IMR-90 (cell line): ENCODE data around the gene AFG1L. TPM values are rescaled to one million over a fixed set of nuclear protein-coding genes. Genes with fewer than 3 reads are reported as not detected.
"Not testable (repeated sequence)": the region's sequence is repeated elsewhere in the genome, so short reads cannot be mapped to it uniquely, and the experiment has no call there.

Experiments
- ATAC-seq: fragments of 200-7000 bp; cut with Tn5 transposase; 2 replicates; pipeline ENCODE4 v1.9.1; 2020; ENCODE audit warnings: low read depth, mild to moderate bottlenecking, moderate library complexity
- BruUV-seq: library from RNA; stranded (reverse); fragments of 400-500 nt; replicated peaks from 2 replicates; lab custom pipeline; 2021; lab: Mats Ljungman, UMichigan
- CTCF ChIA-PET: fragments of 300-600 bp; formaldehyde crosslinking; extraction: SDS; loops from one replicate; lab custom pipeline; 2021; ENCODE audit warnings: antibody characterized with exemption; lab: Yijun Ruan, JAX
- POLR2A ChIA-PET: fragments of 300-600 bp; sonication (Branson Sonifier 250); formaldehyde crosslinking; loops from one replicate; lab custom pipeline; 2022; ENCODE audit warnings: antibody characterized with exemption; ENCODE audit not compliant: unreplicated experiment; lab: Charles Lee
- DNase-seq: peaks from one replicate; pipeline ENCODE4 v3.0.0; 2013
- H2AFZ ChIP-seq: replicated peaks from 2 replicates; pipeline ENCODE3; 2013; ENCODE audit warnings: low read length, mild to moderate bottlenecking; ENCODE audit not compliant: poor library complexity
- H2AK5ac ChIP-seq: 2 replicates; pipeline ENCODE4 v1.6.1; 2013; ENCODE audit warnings: low read depth, low read length, inconsistent platforms
- H2AK9ac ChIP-seq: replicated peaks from 2 replicates; pipeline ENCODE3; 2013; ENCODE audit warnings: mild to moderate bottlenecking, low read depth, low read length, moderate library complexity; ENCODE audit not compliant: poor library complexity
- H2BK120ac ChIP-seq: 2 replicates; pipeline ENCODE4 v1.6.1; 2013; ENCODE audit warnings: low read depth, low read length, inconsistent platforms
- H2BK15ac ChIP-seq: 3 replicates; pipeline ENCODE4 v1.6.1; 2013; ENCODE audit warnings: low read depth, low read length, inconsistent platforms
- H2BK20ac ChIP-seq: 2 replicates; pipeline ENCODE4 v1.6.1; 2013; ENCODE audit warnings: low read depth, mild to moderate bottlenecking, inconsistent platforms, low read length, moderate library complexity
- H2BK5ac ChIP-seq: 2 replicates; pipeline ENCODE4 v1.6.1; 2013; ENCODE audit warnings: mild to moderate bottlenecking, low read depth, low read length, inconsistent platforms; ENCODE audit not compliant: poor library complexity, severe bottlenecking
- H3K14ac ChIP-seq: replicated peaks from 2 replicates; pipeline ENCODE4 v1.6.1; 2013; ENCODE audit warnings: low read depth, low read length, inconsistent platforms
- H3K18ac ChIP-seq: 2 replicates; pipeline ENCODE4 v1.6.1; 2013; ENCODE audit warnings: low read depth, low read length, control low read depth
- H3K23ac ChIP-seq: 2 replicates; pipeline ENCODE4 v1.6.1; 2013; ENCODE audit warnings: low read depth, low read length, inconsistent platforms
- H3K27ac ChIP-seq: 2 replicates; pipeline ENCODE4 v1.5.1; 2013; ENCODE audit warnings: mild to moderate bottlenecking, control low read depth, low read length; ENCODE audit not compliant: insufficient read depth
- H3K27me3 ChIP-seq: 2 replicates; pipeline ENCODE4 v1.6.1; 2013; ENCODE audit warnings: low read length; ENCODE audit not compliant: control insufficient read depth, insufficient read depth
- H3K36me3 ChIP-seq: 2 replicates; pipeline ENCODE4 v1.6.1; 2013; ENCODE audit warnings: low read length, mixed read lengths; ENCODE audit not compliant: control insufficient read depth, insufficient read depth
- H3K4ac ChIP-seq: 2 replicates; pipeline ENCODE4 v1.6.1; 2013; ENCODE audit warnings: low read depth, low read length, inconsistent platforms
- H3K4me1 ChIP-seq: 2 replicates; pipeline ENCODE4 v1.6.1; 2013; ENCODE audit warnings: low read length, mixed read lengths; ENCODE audit not compliant: control insufficient read depth, insufficient read depth
- H3K4me2 ChIP-seq: 2 replicates; pipeline ENCODE4 v1.6.1; 2013; ENCODE audit warnings: low read depth, mild to moderate bottlenecking, control low read depth, low read length, moderate library complexity
- H3K4me3 ChIP-seq: 2 replicates; pipeline ENCODE4 v1.5.1; 2013; ENCODE audit warnings: low read depth, mild to moderate bottlenecking, control low read depth, low read length, moderate library complexity; ENCODE audit not compliant: insufficient read depth
- H3K56ac ChIP-seq: 2 replicates; pipeline ENCODE4 v1.6.1; 2013; ENCODE audit warnings: low read length, inconsistent platforms; ENCODE audit not compliant: insufficient read depth; ENCODE audit errors: extremely low read depth
- H3K79me1 ChIP-seq, 2 experiments: 2 replicates each; pipeline ENCODE4 v1.6.1; 2013; ENCODE audit warnings: low read length in 2 of 2, inconsistent platforms in 1 of 2, low read depth in 1 of 2
- H3K9ac ChIP-seq: 2 replicates; pipeline ENCODE4 v1.6.1; 2013; ENCODE audit warnings: low read depth, low read length, control low read depth
- H3K9me1 ChIP-seq: 2 replicates; pipeline ENCODE4 v1.6.1; 2013; ENCODE audit warnings: low read length, inconsistent platforms; ENCODE audit not compliant: insufficient read depth
- H3K9me3 ChIP-seq: 2 replicates; pipeline ENCODE4 v1.6.1; 2013; ENCODE audit warnings: low read length; ENCODE audit not compliant: control insufficient read depth, insufficient read depth
- H4K20me1 ChIP-seq: 2 replicates; pipeline ENCODE4 v1.6.1; 2013; ENCODE audit warnings: low read length, inconsistent platforms; ENCODE audit not compliant: insufficient read depth
- H4K5ac ChIP-seq: 2 replicates; pipeline ENCODE4 v1.6.1; 2013; ENCODE audit warnings: mild to moderate bottlenecking, low read depth, low read length, control low read depth
- H4K8ac ChIP-seq, 2 experiments: 2 replicates each; pipeline ENCODE4 v1.6.1; 2013; ENCODE audit warnings: low read depth in 2 of 2, low read length in 2 of 2, control low read depth in 1 of 2, inconsistent platforms in 1 of 2
- H4K91ac ChIP-seq: 2 replicates; pipeline ENCODE4 v1.6.1; 2013; ENCODE audit warnings: low read depth, low read length, inconsistent platforms; ENCODE audit not compliant: insufficient read depth
- BHLHE40 ChIP-seq: fragments of 150-350 bp; IDR thresholded peaks from 2 replicates; pipeline ENCODE4 v1.6.1; 2016; ENCODE audit warnings: mild to moderate bottlenecking, low read depth, low read length
- MAZ ChIP-seq: IDR thresholded peaks from 2 replicates; pipeline ENCODE4 v1.6.1; 2012; ENCODE audit warnings: low read depth, mild to moderate bottlenecking, low read length, improper control_type of control experiment, moderate library complexity, borderline replicate concordance
- MXI1 ChIP-seq: IDR thresholded peaks from 2 replicates; pipeline ENCODE4 v1.6.1; 2012; ENCODE audit warnings: low read depth, mild to moderate bottlenecking, low read length, moderate library complexity, borderline replicate concordance
- POLR2A ChIP-seq: IDR thresholded peaks from 2 replicates; pipeline ENCODE4 v1.6.1; 2012; ENCODE audit warnings: mild to moderate bottlenecking, low read depth, low read length
- RCOR1 ChIP-seq: IDR thresholded peaks from 2 replicates; pipeline ENCODE4 v1.6.1; 2012; ENCODE audit warnings: mild to moderate bottlenecking, low read length, improper control_type of control experiment; ENCODE audit not compliant: insufficient replicate concordance
- WGBS, 2 experiments: methylation state at CpG; one replicate each; pipeline versions ENCODE4 v1.1.5 to v1.1.7; 2013; ENCODE audit warnings: missing lambda C conversion rate in 2 of 2; ENCODE audit not compliant: insufficient read length in 1 of 2; ENCODE audit errors: extremely low coverage in 2 of 2; 5-methylcytosine and 5-hydroxymethylcytosine counted together
- dilution Hi-C: fragments of 300-500 bp; cut with HindIII; formaldehyde crosslinking; loops from one replicate; pipeline ENCODE4 v1.14.3; 2018; ENCODE audit warnings: low sequenced_read_pairs; ENCODE audit not compliant: unreplicated experiment
- in situ Hi-C: fragments of 300-500 bp; cut with MboI; formaldehyde crosslinking; loops from 3 replicates; pipeline ENCODE4 v1.14.3; 2019; ENCODE audit warnings: low sequenced_read_pairs, inconsistent platforms, mixed read lengths
- intact Hi-C: fragments of 100-400 bp; cut with micrococcal nuclease; formaldehyde crosslinking; loops from 2 replicates; pipeline ENCODE4 v1.10.0; 2022
- polyA plus RNA-seq, 3 experiments: library from polyadenylated mRNA; depleted of rRNA; stranded (reverse); fragments of >200 nt; gene quantifications; 2 replicates each; pipeline ENCODE4 v1.2.3, GENCODE V29; 2012; ENCODE audit warnings: low replicate concordance in 1 of 3
- total RNA-seq: library from RNA; depleted of rRNA; stranded (reverse); fragments of >200 nt; gene quantifications from 2 replicates; pipeline ENCODE4 v1.2.3, GENCODE V29; 2012

Gene AFG1L
- total and polyA plus RNA-seq, 2 of the 4 experiments (the other 2 are of a cell fraction), result 1.0 to 2.0 TPM

- dilution Hi-C loops (no loop called here), in situ Hi-C loops (no loop called here), intact Hi-C loops (loop anchor here (1.0 to 5.0 kb wide), 3 partner anchors 112 to 535 kb away; partner anchors contain the start of gene CEP57L1)
- Histone ChIP-seq H3K27me3 (no peaks in the 10 kb centered on the region), H2BK15ac (no peak within 1 kb of the TSS), H3K23ac (peak within 1 kb of the TSS; percentile 91), H3K9ac (peak within 1 kb of the TSS; percentile 93), H3K18ac (peak within 1 kb of the TSS; percentile 75), H3K4me3 (peak within 1 kb of the TSS; percentile 78), H3K4me1 (peaks cover 13% of the 10 kb centered on the region), H3K9me3 (no peaks in the 10 kb centered on the region), H2BK20ac (no peak within 1 kb of the TSS), H3K4ac (peak within 1 kb of the TSS; percentile 72), H2BK120ac (peak within 1 kb of the TSS; percentile 38), H3K56ac (peak within 1 kb of the TSS; percentile 32; the same call in 1 of the 2 replicates), H2BK5ac (peak within 1 kb of the TSS; percentile 91), H4K8ac (peak within 1 kb of the TSS in 1 of 2 experiments; percentile 2; a peak in 1 of 4 replicates), H3K79me1 (peaks cover 0 to 34% of the 10 kb centered on the region in 2 experiments; a peak in 2 of 4 replicates), H3K27ac (peak within 1 kb of the TSS; percentile 92), H4K5ac (no peak within 1 kb of the TSS; the same call in 1 of the 2 replicates), H3K14ac (peak within 1 kb of the TSS; percentile 72), H4K91ac (peak within 1 kb of the TSS; percentile 76; the same call in 1 of the 2 replicates), H2AK5ac (peak within 1 kb of the TSS; percentile 92; the same call in 1 of the 2 replicates), H2AK9ac (peak within 1 kb of the TSS; percentile 92), H3K9me1 (peaks cover 4% of the 10 kb centered on the region), H4K20me1 (peaks cover 27% of the 10 kb centered on the region), H3K36me3 (peaks cover 5% of the 10 kb centered on the region; the same call in 1 of the 2 replicates), H3K4me2 (peak within 1 kb of the TSS; percentile 90), H2AFZ (peak within 1 kb of the TSS; percentile 92)
- peak; percentile 48 for ATAC-seq
- ChIA-PET POLR2A (interaction anchor here (0.5 to 1.0 kb wide), 5 partner anchors 94 to 534 kb away, joined by 3 to 7 read pairs (median 7); partner anchors contain the start of gene SESN1), CTCF (interaction anchor here (1.6 kb wide), 1 partner anchor 332 kb away, joined by 3 read pairs; no protein-coding TSS in a partner anchor)
- DNase-seq, result peak; percentile 80
- 0% methylated on average over 3 of the region's 110 CpGs; no CpG with 5 or more reads in 1 of the 2 experiments for WGBS, 2 experiments
- BruUV-seq, result no TSS peak
- peak; percentile 79; the same call in 1 of the 2 replicates for TF ChIP-seq MAZ
- TF ChIP-seq BHLHE40, result peak; percentile 47
- TF ChIP-seq MXI1, result peak; percentile 74
- peak; percentile 95 for TF ChIP-seq POLR2A
- TF ChIP-seq RCOR1, result no peak
Observed at GRCh38 chr6:108560463-108561308, 265.8 kb downstream of the AFG1L start, which contains the start of gene FOXO3. Gene FOXO3 (plus strand): TSS chr6:108560917. CDS start chr6:108561209, 292 bp downstream.

DNA sequence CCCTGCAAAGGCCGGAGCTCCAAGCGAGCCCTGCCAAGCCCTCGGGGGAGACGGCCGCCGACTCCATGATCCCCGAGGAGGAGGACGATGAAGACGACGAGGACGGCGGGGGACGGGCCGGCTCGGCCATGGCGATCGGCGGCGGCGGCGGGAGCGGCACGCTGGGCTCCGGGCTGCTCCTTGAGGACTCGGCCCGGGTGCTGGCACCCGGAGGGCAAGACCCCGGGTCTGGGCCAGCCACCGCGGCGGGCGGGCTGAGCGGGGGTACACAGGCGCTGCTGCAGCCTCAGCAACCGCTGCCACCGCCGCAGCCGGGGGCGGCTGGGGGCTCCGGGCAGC is 266.4 kb downstream of the AFG1L start:
- in situ Hi-C loops, POLR2A ChIA-PET: not testable (repeated sequence)
- CTCF ChIA-PET, result interaction anchor here (1.6 kb wide), 1 partner anchor 332 kb away, joined by 3 read pairs; no protein-coding TSS in a partner anchor

More for the DNA sequence above, 266.4 kb downstream of the AFG1L start:
- H2BK120ac ChIP-seq, H3K4ac ChIP-seq, ATAC-seq, H3K14ac ChIP-seq, H2AFZ ChIP-seq, H2AK9ac ChIP-seq, H3K4me2 ChIP-seq, H2BK15ac ChIP-seq, BruUV-seq, H3K9me3 ChIP-seq, H3K27me3 ChIP-seq, H3K23ac ChIP-seq, H2BK20ac ChIP-seq, H2AK5ac ChIP-seq, H3K9ac ChIP-seq, H3K18ac ChIP-seq, DNase-seq, dilution Hi-C loops, H3K9me1 ChIP-seq, H3K56ac ChIP-seq, H4K91ac ChIP-seq, H4K8ac ChIP-seq, H4K5ac ChIP-seq, H3K36me3 ChIP-seq: not testable (repeated sequence)
- H3K4me1 ChIP-seq, result peaks cover 11% of the 10 kb centered on the region
- peak overlapping the region; percentile 17 for H2BK5ac ChIP-seq
- H4K20me1 ChIP-seq, result peaks cover 33% of the 10 kb centered on the region
- intact Hi-C loops, result loop anchor here (5.0 kb wide), 1 partner anchor 111 kb away; no protein-coding TSS in a partner anchor
- peak overlapping the region; percentile 78 for H3K4me3 ChIP-seq
- peak overlapping the region; percentile 92 for H3K27ac ChIP-seq
- no CpG with 5 or more reads among the region's 40 CpGs for WGBS, 2 experiments
- peaks cover 0 to 34% of the 10 kb centered on the region in 2 experiments; a peak in 2 of 4 replicates for H3K79me1 ChIP-seq
